ENCODE results near the gene PRX.

Gene PRX

DNA sequence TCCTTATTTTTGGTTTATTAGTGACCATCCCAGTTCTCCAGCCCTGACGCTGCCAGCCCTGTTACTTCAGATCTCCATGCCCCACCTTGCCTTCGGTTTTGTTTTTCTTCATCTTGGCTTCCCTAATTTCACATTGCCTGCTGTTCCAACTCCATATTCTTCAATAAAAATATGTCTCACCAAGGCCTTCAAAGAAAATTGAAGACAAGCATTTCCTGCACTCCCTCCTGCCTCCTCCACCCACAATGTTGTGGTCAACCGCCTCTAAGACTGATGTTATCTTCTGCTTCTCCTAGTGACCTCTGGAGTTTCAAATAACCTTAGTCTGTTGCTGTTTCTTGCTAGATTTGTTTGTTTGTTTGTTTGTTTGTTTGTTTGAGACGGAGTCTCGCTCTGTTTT is 50.1 kb downstream of the PRX start:
- no peak for DNase-seq

DNA sequence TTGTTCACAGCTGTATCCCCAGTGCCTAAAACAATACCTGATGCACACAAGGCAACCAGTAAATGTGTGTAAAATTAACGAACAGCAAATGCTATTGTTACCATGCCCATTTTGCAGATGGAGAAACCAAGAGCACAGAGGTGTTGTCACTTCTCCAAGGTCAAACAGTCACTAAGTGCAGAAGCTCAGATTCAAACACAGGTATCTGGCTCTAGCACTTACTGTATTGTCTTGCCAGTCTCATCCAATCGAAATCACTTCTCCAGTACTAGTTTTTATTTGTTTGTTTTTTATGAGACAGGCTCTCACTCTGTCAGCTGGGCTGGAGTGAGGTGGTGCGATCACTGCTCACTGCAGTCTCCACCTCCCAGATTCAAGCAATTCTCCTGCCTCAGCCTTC is 51.0 kb downstream of the PRX start:
- DNase-seq: no peak

- no peak for DNase-seq
Measured at GRCh38 chr19:40360708-40361241, 52.4 kb downstream of the PRX start.

DNA sequence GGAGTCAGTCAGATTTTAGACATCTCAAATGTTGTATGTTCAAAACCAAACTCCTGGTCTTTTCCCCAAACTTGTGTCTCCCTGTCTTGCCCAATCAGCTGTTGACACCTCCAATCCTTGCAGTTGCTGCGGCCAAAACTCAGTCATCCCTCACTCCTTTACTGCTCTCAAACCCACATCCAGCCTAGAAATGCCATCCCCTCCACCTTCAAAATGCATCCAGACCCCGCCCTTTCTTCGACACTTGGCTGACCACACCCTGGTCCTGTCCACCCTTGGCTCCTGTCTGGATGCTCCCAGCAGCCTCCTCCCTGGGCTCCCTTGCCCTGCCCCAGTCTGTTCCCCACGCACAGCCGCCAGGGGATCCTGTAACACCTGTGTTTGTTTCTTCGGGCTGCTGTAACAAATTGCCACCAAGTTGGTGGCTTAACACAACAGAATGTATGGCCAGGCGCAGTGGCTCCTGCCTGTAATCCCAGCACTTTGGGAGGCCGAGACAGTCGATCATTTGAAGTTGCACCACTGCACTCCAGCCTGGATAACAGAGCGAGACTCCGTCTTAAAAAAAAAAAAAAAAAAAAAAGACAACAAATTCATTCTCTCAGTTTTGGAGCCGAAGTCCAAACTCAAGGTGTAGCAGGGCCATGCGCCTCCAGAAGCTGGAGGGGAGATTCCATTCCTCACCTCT is 53.0 kb downstream of the PRX start:
- no peak for DNase-seq

- no peak for DNase-seq
Measured at GRCh38 chr19:40358773-40359172, 54.4 kb downstream of the PRX start.

DNA sequence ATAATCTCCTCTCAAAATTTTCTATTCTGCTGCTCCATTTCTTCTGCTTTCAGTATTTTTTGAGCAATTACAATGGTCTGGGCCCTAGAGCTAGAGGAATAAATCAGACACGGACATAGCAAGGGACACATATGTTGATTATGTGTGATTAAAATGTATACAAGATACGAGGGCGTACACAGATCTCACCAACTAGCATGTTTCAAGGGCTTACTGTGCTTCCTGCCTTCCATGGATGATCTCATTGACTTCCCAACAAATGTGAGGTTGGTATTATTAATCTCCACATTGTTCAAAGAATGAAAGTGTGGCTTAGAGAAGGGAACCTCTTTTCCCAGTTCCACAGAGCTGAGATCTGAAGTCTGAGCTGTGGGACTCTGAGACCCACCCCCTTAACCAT is 55.5 kb downstream of the PRX start:
- DNase-seq: no peak

GRCh38 chr19:40356681-40357595 is 56.2 kb downstream of the PRX start:
- DNase-seq: no peak

- no peak for DNase-seq
Measured at GRCh38 chr19:40355975-40356680, 57.0 kb downstream of the PRX start.

GRCh38 chr19:40348961-40349507 is 64.1 kb downstream of the PRX start:
- DNase-seq: no peak

DNA sequence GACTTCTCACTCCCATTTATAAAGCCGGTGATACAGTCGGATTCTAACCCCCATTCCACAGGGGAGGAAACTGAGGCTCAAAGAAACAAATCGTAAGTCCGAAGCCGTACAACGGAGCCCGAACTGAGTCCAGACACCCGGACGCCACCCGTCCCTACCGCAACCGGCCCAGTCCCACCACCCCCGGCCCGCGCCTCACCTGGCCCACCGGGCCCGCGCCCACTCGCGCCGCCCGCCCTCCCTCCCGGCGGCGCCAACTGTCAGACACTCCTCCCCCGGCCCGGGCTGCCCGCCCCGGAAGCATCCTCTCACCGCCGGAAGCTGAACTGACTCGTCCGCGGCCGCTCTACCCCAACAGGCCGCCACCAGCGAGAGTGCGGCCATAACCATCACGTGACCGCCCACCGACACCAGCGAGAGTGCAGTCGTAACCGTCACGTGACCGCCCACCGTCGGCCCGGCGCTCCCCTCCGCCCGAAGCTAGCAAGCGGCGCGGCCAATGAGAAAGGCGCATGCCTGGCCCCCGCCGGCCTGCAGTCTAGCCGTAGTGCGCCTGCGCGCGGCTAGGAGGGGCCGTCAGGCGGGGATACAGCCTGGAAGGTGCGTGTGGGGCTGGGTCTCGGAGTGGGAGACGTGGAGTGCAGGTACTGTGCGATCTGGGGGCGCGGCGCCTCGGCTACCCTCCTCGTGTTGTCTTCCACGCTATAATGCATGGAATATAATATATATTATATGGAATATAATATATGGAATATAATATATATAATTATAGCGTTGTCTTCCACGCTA is 64.9 kb downstream of the PRX start, which contains the start of the genes C19orf47 and PLD3:
Gene C19orf47, minus strand, starts transcription at position 273 of the 789 bp plus-strand sequence. CDS start 6,540 bp downstream, outside the sequence.
Gene PLD3, plus strand, starts transcription at position 571 of the 789 bp plus-strand sequence. CDS start 17,789 bp downstream, outside the sequence.
- DNase-seq: peak; percentile 100

GRCh38 chr19:40344422-40344821 is 68.8 kb downstream of the PRX start:
- DNase-seq: no peak

Data from NCI-H226 (cell line).